Subcutaneous adipose tissue (tissue), 4 donors: ENCODE measurements around the gene IGSF1. TPM values are rescaled to one million over a fixed set of nuclear protein-coding genes. Genes with fewer than 3 reads are reported as not detected.

Experiments
- CTCF ChIP-seq: fragments of 450-650 bp; IDR thresholded peaks from one replicate; pipeline ENCODE4 v1.5.1; 2016; ENCODE audit warnings: low read depth, mild to moderate bottlenecking, control low read depth, antibody characterized with exemption, moderate library complexity
- total RNA-seq, 4 donors: library from RNA; depleted of rRNA; stranded (reverse); fragments of >200 nt; gene quantifications; one replicate each; pipeline ENCODE4 v1.1.0, GENCODE V29; 2016

Gene IGSF1
- total RNA-seq, 4 donors from 2014 or later, result 0.44 to 0.68 TPM; not detected in 2

DNA sequence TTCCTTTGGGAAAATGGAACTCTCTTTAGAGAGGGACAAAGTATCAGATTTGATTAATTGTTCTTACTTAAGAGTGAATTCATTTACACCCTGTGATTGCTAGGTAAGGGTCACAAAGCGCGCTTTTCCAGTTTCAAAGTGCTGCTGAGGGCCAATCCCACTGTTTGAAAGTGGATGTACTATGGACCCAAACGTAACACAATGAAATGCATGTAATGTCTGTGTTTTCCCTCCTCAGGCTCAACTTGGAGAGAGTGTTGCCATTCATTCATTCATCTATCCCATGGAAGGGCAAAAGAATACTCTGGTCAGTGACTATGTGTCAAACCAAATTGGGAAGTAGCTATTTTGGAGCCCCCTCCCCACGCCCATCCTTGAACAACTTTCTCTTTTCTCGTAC lies 16.1 kb downstream of the IGSF1 start:
- no peak for TF ChIP-seq CTCF

DNA sequence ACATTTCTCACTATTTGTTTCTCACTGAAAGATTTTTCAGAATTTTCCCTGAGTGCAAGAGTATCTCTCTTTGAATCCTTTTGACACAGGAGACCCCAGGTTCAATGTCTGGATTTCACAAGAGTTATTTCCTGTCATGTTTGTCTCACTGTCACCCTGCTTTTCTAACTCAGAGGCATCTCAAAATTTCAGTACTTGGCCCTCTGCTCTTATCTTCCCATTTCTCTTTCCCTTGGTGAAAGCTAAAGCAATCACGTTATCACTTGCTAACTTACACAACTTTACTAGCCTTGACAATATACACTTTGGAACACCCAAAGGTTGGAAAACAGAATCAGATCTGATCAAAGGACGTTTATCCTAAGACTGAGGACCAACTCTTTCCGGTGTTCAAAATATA lies 17.3 kb downstream of the IGSF1 start:
- no peak for TF ChIP-seq CTCF

DNA sequence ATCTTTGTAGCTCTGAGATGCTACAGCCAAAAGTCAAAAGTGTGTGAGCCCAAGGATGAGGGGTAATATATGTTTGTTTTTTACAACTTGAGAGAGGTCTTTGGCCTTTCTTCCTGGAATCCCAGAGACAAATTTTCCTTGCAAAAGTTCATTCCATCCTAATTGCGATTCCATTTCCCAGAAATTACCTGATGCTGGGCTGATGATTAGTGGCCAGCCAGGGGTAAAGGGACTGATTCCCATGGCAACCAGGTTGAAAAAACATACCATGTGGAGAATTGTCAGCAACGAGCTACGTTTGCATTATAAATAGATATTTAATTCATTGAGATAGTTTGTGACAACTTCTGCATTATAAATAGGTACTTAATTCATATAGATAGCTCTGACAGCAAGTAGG lies 17.8 kb downstream of the IGSF1 start:
- TF ChIP-seq CTCF, result no peak

GRCh38 chrX:131270080-131270479 lies 19.0 kb downstream of the IGSF1 start:
- TF ChIP-seq CTCF, result no peak

- TF ChIP-seq CTCF, result no peak
Observed at GRCh38 chrX:131264665-131265064, 24.4 kb downstream of the IGSF1 start.

GRCh38 chrX:131264053-131264452 lies 25.1 kb downstream of the IGSF1 start:
- TF ChIP-seq CTCF, result no peak

GRCh38 chrX:131262738-131263679 lies 26.1 kb downstream of the IGSF1 start:
- TF ChIP-seq CTCF, result no peak
